GM12878 (cell line): ENCODE measurements around the gene NHSL1. TPM values are rescaled to one million over a fixed set of nuclear protein-coding genes. Genes with fewer than 3 reads are reported as not detected.

Experiments
- ATAC-seq: fragments of 200-7000 bp; cut with Tn5 transposase; 3 replicates; pipeline ENCODE4 v1.9.1; 2020; ENCODE audit warnings: mild to moderate bottlenecking, moderate library complexity
- BruUV-seq: library from RNA; stranded (reverse); fragments of 400-500 nt; replicated peaks from 2 replicates; lab custom pipeline; 2021; lab: Mats Ljungman, UMichigan
- CTCF ChIA-PET: fragments of 300-600 bp; sonication (Branson Sonifier 250); formaldehyde crosslinking; extraction: SDS; loops from one replicate; lab custom pipeline; 2021; ENCODE audit warnings: inconsistent platforms; lab: Yijun Ruan, JAX
- POLR2A ChIA-PET: fragments of 350-600 bp; formaldehyde crosslinking; extraction: SDS; loops from one replicate; lab custom pipeline; 2021; ENCODE audit warnings: inconsistent platforms; lab: Charles Lee
- RAD21 ChIA-PET: fragments of 300-600 bp; sonication (Branson Sonifier 250); formaldehyde crosslinking; loops from one replicate; lab custom pipeline; 2023; ENCODE audit warnings: antibody characterized with exemption; ENCODE audit not compliant: unreplicated experiment; lab: Charles Lee
- SMC1A ChIA-PET: fragments of 300-600 bp; sonication (Branson Sonifier 250); formaldehyde crosslinking; loops from one replicate; lab custom pipeline; 2023; ENCODE audit not compliant: unreplicated experiment, uncharacterized antibody; lab: Charles Lee
- DNase-seq: peaks from one replicate; pipeline ENCODE4 v3.0.0-alpha.2; 2011; ENCODE audit warnings: low read depth, low spot score
- FAIRE-seq: peaks from 3 replicates; lab custom pipeline; 2011; peaks lifted over from hg19 to GRCh38; lab: Jason Lieb, UNC
- H2AFZ ChIP-seq: 2 replicates; pipeline ENCODE4 v1.6.0; 2011; ENCODE audit warnings: low read depth, low read length, control low read depth; ENCODE audit not compliant: control insufficient read depth
- H3K27ac ChIP-seq: 2 replicates; pipeline ENCODE4 v1.5.1; 2011; ENCODE audit warnings: control low read depth; ENCODE audit not compliant: control insufficient read depth, insufficient read depth
- H3K27me3 ChIP-seq, 2 experiments: replicated peaks in 1 of 2; 2 replicates each; pipeline versions ENCODE4 v1.6.0 to v1.6.1; 2011; ENCODE audit warnings: low read length in 1 of 2; ENCODE audit not compliant: control insufficient read depth in 2 of 2, insufficient read depth in 2 of 2
- H3K36me3 ChIP-seq, 2 experiments: 2 replicates each; pipeline ENCODE4 v1.5.1; 2011; ENCODE audit warnings: low read length in 1 of 2; ENCODE audit not compliant: control insufficient read depth in 2 of 2, insufficient read depth in 2 of 2
- H3K4me1 ChIP-seq: 2 replicates; pipeline ENCODE4 v1.6.1; 2011; ENCODE audit warnings: mild to moderate bottlenecking, low read length, moderate library complexity, mixed read lengths; ENCODE audit not compliant: control insufficient read depth, insufficient read depth
- H3K4me2 ChIP-seq: 2 replicates; pipeline ENCODE4 v1.6.0; 2011; ENCODE audit warnings: control low read depth; ENCODE audit not compliant: control insufficient read depth, insufficient read depth
- H3K4me3 ChIP-seq: fragments of 200-600 bp; sonication (generic); 2 replicates; pipeline ENCODE4 v1.5.1; 2016
- H3K79me2 ChIP-seq: 2 replicates; pipeline ENCODE4 v1.6.0; 2011; ENCODE audit warnings: low read length; ENCODE audit not compliant: control insufficient read depth, insufficient read depth
- H3K9ac ChIP-seq: 2 replicates; pipeline ENCODE4 v1.8.0; 2011; ENCODE audit warnings: low read length, control low read depth, mixed read lengths; ENCODE audit not compliant: control insufficient read depth, insufficient read depth
- H3K9me3 ChIP-seq: replicated peaks from 3 replicates; pipeline ENCODE4 v1.5.1; 2011; ENCODE audit warnings: mild to moderate bottlenecking, low read length; ENCODE audit not compliant: control insufficient read depth, insufficient read depth
- H4K20me1 ChIP-seq: 2 replicates; pipeline ENCODE4 v1.6.0; 2011; ENCODE audit not compliant: control insufficient read depth, insufficient read depth
- CEBPB ChIP-seq, 2 experiments: fragments of 150-350 bp in 1 of 2; IDR thresholded peaks; 2 replicates each; pipeline ENCODE4 v1.6.1; 2012 to 2014; ENCODE audit warnings: low read depth in 2 of 2, low read length in 2 of 2, borderline replicate concordance in 1 of 2, inconsistent platforms in 1 of 2
- CHD2 ChIP-seq: IDR thresholded peaks from 2 replicates; pipeline ENCODE4 v1.6.1; 2011; ENCODE audit warnings: low read depth, low read length, improper control_type of control experiment, borderline replicate concordance
- CHD4 ChIP-seq: fragments of 200-600 bp; sonication (generic); IDR thresholded peaks from 2 replicates; pipeline ENCODE4 v1.6.1; 2016; ENCODE audit warnings: mild to moderate bottlenecking
- DPF2 ChIP-seq: fragments of 450-650 bp; IDR thresholded peaks from 2 replicates; pipeline ENCODE4 v1.6.1; 2017; ENCODE audit warnings: mild to moderate bottlenecking
- EGR1 ChIP-seq, 2 experiments: IDR thresholded peaks; 1 replicate in 1 of 2; 2 replicates in 1 of 2; pipeline ENCODE4 v1.6.1; 2011 to 2012; ENCODE audit warnings: low read depth in 2 of 2, low read length in 2 of 2, borderline replicate concordance in 1 of 2, mild to moderate bottlenecking in 1 of 2, moderate library complexity in 1 of 2
- EP300 ChIP-seq, 2 experiments: fragments of 150-350 bp in 1 of 2; IDR thresholded peaks; 2 replicates each; pipeline ENCODE4 v1.6.1; 2011 to 2012; ENCODE audit warnings: low read depth in 2 of 2, low read length in 2 of 2, borderline replicate concordance in 1 of 2, improper control_type of control experiment in 1 of 2, inconsistent platforms in 1 of 2; ENCODE audit not compliant: control insufficient read depth in 1 of 2
- PML ChIP-seq: IDR thresholded peaks from 2 replicates; pipeline ENCODE4 v1.6.1; 2012; ENCODE audit warnings: low read length, inconsistent platforms
- RELA ChIP-seq: fragments of 450-650 bp; IDR thresholded peaks from 2 replicates; pipeline ENCODE4 v1.8.0; 2014; ENCODE audit warnings: borderline replicate concordance; ENCODE audit not compliant: partially characterized antibody
- ZNF217 ChIP-seq: fragments of 450-650 bp; IDR thresholded peaks from 2 replicates; pipeline ENCODE4 v1.6.1; 2017; ENCODE audit warnings: antibody characterized with exemption, mild to moderate bottlenecking
- WGBS: methylation state at CpG from one replicate; pipeline ENCODE4 v1.1.6; 2016; ENCODE audit warnings: low lambda C conversion rate; ENCODE audit not compliant: insufficient replicate concordance, insufficient coverage; ENCODE audit errors: missing lambda C conversion rate; 5-methylcytosine and 5-hydroxymethylcytosine counted together
- in situ Hi-C: fragments of 300-500 bp; cut with MboI; formaldehyde crosslinking; loops from 9 replicates; pipeline ENCODE4 v1.14.3; 2018; ENCODE audit warnings: mixed read lengths
- intact Hi-C: fragments of 100-400 bp; cut with micrococcal nuclease; formaldehyde crosslinking; loops from one replicate; pipeline ENCODE4 v1.14.2; 2022; ENCODE audit not compliant: unreplicated experiment
- polyA plus RNA-seq, 11 experiments: library from polyadenylated mRNA; depleted of rRNA in 4 of 11; unstranded in 6 of 11; stranded (reverse) in 5 of 11; fragments of >200 nt; fragmentation: Nextera tagmentation in 4 of 11; fragmentation: Illumina TruSeq in 1 of 11; extraction: Ambion mirVana in 4 of 11; extraction: Trizol in 1 of 11; gene quantifications; 1 replicate in 1 of 11; 2 replicates in 10 of 11; pipeline versions ENCODE4 v1.2.1 to v1.2.3, GENCODE V29; 2011 to 2016; ENCODE audit warnings: inconsistent platforms in 2 of 11, missing spikeins in 2 of 11, low read depth in 1 of 11
- total RNA-seq, 4 experiments: library from RNA; depleted of rRNA in 3 of 4; stranded (reverse); fragments of >200 nt in 3 of 4; fragmentation: Illumina TruSeq in 1 of 4; extraction: Trizol in 1 of 4; gene quantifications; 2 replicates each; pipeline versions ENCODE4 v1.2.1 to v1.2.3, GENCODE V29; 2013 to 2021
- TF ChIP-seq, protein P1 (sequence below): fragments of 150-350 bp; IDR thresholded peaks from 2 replicates; pipeline ENCODE4 v1.6.1; 2014; ENCODE audit warnings: mild to moderate bottlenecking, low read depth, low read length
- TF ChIP-seq, protein P2 (sequence below): fragments of 450-650 bp; IDR thresholded peaks from 2 replicates; pipeline ENCODE4 v1.6.1; 2017; ENCODE audit warnings: mild to moderate bottlenecking, moderate library complexity

The NHSL1 gene
- total and polyA plus RNA-seq, 10 of the 15 experiments (the other 5 are each of a cell fraction or from before 2014, with no cell fraction given): 0.26 to 14.1 (median 0.90) TPM

DNA sequence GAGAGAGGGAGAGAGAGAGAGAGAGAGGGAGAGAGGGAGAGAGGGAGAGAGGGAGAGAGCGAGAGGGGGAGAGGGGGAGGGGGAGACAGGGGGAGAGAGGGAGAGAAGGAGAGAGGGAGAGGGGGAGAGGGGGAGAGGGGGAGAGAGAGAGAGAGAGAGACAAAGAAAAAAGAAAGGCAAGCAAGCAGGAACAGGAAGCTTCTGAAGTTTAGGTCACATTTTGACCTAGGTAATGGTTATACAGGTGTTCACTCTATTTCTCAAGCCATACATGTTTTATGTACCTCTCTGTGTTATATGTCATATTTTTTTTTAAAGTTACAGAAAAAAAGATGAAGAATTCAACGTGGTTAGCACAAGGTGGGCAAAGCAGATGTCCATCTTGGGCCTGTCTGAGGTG lies 9.4 kb downstream of the NHSL1 start (continued):
- TF ChIP-seq, protein P1, sequence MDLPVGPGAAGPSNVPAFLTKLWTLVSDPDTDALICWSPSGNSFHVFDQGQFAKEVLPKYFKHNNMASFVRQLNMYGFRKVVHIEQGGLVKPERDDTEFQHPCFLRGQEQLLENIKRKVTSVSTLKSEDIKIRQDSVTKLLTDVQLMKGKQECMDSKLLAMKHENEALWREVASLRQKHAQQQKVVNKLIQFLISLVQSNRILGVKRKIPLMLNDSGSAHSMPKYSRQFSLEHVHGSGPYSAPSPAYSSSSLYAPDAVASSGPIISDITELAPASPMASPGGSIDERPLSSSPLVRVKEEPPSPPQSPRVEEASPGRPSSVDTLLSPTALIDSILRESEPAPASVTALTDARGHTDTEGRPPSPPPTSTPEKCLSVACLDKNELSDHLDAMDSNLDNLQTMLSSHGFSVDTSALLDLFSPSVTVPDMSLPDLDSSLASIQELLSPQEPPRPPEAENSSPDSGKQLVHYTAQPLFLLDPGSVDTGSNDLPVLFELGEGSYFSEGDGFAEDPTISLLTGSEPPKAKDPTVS: no peak
- TF ChIP-seq CHD2 (no peak), CHD4 (no peak), RELA (no peak), EGR1 (IDR thresholded peaks at IDR 0.05; ENCODE audit: borderline replicate concordance in 1 of 2, low read depth in 2 of 2, low read length in 2 of 2) (no peak), CEBPB (IDR thresholded peaks at IDR 0.05; ENCODE audit: borderline replicate concordance in 1 of 2, low read depth in 2 of 2, low read length in 2 of 2) (no peak), PML (no peak)
- TF ChIP-seq, all 136 proteins: peak for 0

DNA sequence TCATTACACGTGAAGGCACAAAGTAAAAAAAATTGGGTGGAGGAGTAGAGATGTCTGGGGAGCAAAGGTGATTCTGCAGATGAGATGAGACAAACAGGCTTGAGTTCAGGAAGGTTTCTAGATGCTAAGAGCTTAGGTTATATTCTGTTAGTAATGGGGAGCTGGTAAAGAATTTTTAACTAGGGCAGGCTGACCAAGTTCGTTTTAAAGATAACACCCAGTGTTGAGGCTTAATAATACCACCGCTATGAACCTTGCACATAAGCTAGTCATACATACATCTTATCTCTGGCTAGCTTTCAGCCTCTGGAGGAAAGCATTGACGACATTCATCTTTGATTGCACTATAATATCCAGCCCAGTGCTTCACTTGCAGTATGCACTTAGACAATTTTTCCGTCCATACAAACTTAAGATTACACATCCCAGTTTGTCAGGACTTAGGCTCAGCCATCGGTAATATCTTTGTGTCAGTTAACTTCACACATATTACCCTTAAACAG lies 12.1 kb downstream of the NHSL1 start:
- ChIA-PET RAD21 (interaction anchor here (0.6 to 2.6 kb wide), 14 partner anchors 8 to 374 kb away, joined by 3 to 14 read pairs (median 4); partner anchors contain the start of gene NHSL1), SMC1A (interaction anchor here (0.9 to 2.5 kb wide), 9 partner anchors 9 to 38 kb away, joined by 3 to 27 read pairs (median 5); partner anchors contain the start of gene NHSL1)
- FAIRE-seq: no peak

More for the DNA sequence above, 12.1 kb downstream of the NHSL1 start:
- Histone ChIP-seq H3K9me3 (no peaks in the 10 kb centered on the region), H3K4me1 (no peaks in the 10 kb centered on the region), H3K27me3 (peaks cover 0 to 2% of the 10 kb centered on the region in 2 experiments; a peak in 2 of 4 replicates), H3K4me3 (no peak overlapping the region), H3K9ac (no peak overlapping the region), H2AFZ (no peak overlapping the region), H3K79me2 (no peaks in the 10 kb centered on the region), H3K4me2 (no peak overlapping the region), H3K27ac (no peak overlapping the region), H3K36me3 (no peaks in the 10 kb centered on the region; a peak in 1 of 4 replicates), H4K20me1 (no peaks in the 10 kb centered on the region)
- 38% methylated on average over 6 of the region's 6 CpGs for WGBS
- in situ Hi-C loops (no loop called here), intact Hi-C loops (no loop called here)
- ChIA-PET POLR2A (interaction anchor here (0.6 to 2.9 kb wide), 6 partner anchors 9 to 37 kb away, joined by 3 to 28 read pairs (median 4); partner anchors contain the start of gene NHSL1), CTCF (interaction anchor here (0.8 to 2.9 kb wide), 9 partner anchors 10 to 483 kb away, joined by 3 to 19 read pairs (median 4); partner anchors contain the start of gene NHSL1)
- TF ChIP-seq DPF2: peak; percentile 4; the same call in 1 of the 2 replicates
- 0 out of 4 replicates have a peak, but pooled peaks of 1 of the 2 experiments have one; percentile 4 for TF ChIP-seq EP300 (IDR thresholded peaks at IDR 0.05; ENCODE audit: borderline replicate concordance in 1 of 2, control insufficient read depth in 1 of 2, low read depth in 2 of 2, low read length in 2 of 2)
- no peak for TF ChIP-seq ZNF217
- TF ChIP-seq, protein P2, sequence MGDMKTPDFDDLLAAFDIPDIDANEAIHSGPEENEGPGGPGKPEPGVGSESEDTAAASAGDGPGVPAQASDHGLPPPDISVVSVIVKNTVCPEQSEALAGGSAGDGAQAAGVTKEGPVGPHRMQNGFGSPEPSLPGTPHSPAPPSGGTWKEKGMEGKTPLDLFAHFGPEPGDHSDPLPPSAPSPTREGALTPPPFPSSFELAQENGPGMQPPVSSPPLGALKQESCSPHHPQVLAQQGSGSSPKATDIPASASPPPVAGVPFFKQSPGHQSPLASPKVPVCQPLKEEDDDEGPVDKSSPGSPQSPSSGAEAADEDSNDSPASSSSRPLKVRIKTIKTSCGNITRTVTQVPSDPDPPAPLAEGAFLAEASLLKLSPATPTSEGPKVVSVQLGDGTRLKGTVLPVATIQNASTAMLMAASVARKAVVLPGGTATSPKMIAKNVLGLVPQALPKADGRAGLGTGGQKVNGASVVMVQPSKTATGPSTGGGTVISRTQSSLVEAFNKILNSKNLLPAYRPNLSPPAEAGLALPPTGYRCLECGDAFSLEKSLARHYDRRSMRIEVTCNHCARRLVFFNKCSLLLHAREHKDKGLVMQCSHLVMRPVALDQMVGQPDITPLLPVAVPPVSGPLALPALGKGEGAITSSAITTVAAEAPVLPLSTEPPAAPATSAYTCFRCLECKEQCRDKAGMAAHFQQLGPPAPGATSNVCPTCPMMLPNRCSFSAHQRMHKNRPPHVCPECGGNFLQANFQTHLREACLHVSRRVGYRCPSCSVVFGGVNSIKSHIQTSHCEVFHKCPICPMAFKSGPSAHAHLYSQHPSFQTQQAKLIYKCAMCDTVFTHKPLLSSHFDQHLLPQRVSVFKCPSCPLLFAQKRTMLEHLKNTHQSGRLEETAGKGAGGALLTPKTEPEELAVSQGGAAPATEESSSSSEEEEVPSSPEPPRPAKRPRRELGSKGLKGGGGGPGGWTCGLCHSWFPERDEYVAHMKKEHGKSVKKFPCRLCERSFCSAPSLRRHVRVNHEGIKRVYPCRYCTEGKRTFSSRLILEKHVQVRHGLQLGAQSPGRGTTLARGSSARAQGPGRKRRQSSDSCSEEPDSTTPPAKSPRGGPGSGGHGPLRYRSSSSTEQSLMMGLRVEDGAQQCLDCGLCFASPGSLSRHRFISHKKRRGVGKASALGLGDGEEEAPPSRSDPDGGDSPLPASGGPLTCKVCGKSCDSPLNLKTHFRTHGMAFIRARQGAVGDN: 0 out of 2 replicates have a peak, but pooled peaks have one; percentile 10
- no peak for ATAC-seq
- no peak for DNase-seq
- BruUV-seq: no TSS peak
